WI38 (cell line): Measurements from ENCODE around the gene POLE.

Experiments used
- H3K4me3 ChIP-seq: 2 replicates; pipeline ENCODE4 v1.5.1; 2011; ENCODE audit warnings: low read depth, mild to moderate bottlenecking, control low read depth, low read length
- TF ChIP-seq, protein P1 (sequence below): IDR thresholded peaks from 2 replicates; pipeline ENCODE4 v1.5.1; 2012; ENCODE audit warnings: low read depth, mild to moderate bottlenecking, control low read depth, low read length

POLE gene

DNA sequence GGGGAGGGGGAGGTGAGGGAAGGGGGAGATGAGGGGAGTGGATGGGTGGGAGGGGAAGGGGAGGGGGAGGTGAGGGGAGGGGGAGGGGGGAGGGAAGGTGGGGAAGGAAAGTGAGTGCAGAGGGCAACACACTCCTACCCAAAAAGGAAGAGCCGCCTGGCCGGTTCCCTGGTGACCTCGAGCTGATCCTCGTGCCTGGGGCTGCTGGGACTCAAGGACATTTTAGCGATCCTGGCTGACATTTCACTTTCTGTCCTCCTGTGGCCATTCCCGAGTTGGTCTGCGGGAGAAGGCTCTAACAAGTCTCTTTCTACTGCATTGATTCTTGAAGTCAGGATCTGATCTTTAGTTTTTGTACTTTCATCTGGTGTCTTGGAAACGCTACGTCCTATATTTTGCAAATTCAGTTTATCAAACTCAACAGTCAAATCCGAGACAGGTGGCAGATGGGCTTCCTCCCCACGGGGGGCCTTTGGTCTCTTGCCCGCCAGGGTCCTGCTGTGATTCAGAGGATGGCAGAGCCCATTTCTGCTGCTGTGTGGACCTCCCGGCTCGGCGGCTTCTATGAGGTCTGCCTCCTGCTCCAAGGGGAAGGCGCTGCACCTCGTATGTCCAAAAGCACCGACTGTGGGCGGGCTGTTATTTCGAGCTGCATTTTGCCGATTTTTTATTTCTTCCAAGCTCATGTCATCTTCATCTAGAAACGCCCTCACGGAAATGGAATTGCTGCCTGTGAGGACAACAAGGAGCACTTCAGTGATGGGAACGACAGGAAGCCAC is 42.6 kb upstream of the POLE start:
- TF ChIP-seq, protein P1, sequence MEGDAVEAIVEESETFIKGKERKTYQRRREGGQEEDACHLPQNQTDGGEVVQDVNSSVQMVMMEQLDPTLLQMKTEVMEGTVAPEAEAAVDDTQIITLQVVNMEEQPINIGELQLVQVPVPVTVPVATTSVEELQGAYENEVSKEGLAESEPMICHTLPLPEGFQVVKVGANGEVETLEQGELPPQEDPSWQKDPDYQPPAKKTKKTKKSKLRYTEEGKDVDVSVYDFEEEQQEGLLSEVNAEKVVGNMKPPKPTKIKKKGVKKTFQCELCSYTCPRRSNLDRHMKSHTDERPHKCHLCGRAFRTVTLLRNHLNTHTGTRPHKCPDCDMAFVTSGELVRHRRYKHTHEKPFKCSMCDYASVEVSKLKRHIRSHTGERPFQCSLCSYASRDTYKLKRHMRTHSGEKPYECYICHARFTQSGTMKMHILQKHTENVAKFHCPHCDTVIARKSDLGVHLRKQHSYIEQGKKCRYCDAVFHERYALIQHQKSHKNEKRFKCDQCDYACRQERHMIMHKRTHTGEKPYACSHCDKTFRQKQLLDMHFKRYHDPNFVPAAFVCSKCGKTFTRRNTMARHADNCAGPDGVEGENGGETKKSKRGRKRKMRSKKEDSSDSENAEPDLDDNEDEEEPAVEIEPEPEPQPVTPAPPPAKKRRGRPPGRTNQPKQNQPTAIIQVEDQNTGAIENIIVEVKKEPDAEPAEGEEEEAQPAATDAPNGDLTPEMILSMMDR = no peak
- H3K4me3 ChIP-seq = no peak overlapping the region

DNA sequence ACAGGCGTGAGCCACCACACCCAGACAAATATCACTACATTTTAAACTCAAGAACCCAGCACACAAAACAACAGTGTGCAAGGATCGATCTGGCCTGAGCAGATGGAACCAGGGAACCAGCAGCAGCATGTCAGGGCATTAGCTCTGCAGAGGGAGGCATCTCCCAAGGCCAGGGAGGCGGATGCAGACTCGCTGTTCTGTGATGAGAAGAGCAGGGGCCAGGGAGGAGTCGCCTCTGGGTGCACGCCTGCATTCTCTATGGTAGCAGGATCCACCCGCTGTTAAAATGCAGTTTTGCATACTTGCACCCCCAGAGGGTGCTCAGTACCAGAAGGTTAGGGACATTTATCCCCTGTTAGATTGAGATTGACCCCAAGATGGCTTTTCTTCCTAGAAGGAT is 41.4 kb upstream of the POLE start:
- no peak overlapping the region for H3K4me3 ChIP-seq
- TF ChIP-seq, protein P1 = no peak

DNA sequence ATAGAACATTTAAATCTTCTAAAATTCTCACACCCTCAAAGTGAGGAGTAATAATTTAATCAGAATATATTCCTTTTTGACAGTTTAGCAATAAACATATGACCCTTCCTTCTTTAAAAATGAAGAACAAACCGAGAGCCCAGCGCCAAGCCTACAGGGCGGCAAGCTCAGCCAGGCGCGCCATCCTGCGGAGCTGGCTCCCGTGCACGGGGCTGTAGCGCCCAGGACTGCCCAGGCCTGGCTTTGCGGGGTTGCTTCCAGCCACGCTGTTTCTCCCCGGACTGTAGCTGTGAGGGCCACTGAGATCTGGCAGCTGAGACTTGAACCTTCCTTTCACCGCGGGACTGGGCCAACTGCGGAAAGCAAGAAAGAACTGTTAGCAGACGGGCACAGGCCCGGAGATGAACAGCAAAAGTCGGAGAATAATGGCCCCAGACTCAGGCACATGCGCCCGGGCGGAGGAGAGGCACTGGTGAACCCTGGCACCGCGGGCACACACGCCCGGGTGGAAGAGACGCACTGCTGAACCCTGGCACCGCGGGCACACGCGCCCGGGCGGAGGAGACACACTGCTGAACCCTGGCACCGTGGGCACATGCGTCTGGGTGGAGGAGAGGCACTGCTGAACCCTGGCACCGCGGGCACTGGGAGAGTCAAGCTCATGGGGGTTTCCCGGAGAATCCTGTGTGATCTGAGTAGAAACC is 40.1 kb upstream of the POLE start:
- TF ChIP-seq, protein P1 = no peak
- H3K4me3 ChIP-seq = no peak overlapping the region

DNA sequence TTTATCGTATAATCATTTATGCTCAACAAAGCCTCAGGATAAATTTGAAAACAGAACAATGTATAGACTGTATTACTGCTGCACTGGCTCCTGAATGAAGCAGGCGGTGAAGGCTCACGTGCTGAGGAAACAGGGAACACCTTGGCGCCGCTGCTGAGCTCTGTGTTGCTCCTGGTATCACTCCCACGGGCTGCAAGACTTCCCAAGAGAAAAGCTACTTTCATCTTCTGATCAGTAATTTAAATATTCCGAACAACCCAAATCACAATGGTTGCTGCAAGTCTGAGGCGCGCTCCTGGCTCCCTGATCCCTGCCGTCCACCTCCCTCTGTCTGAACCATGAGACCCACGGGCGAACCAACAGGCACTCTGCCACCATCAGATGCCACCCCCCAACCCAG is 39.2 kb upstream of the POLE start:
- H3K4me3 ChIP-seq = no peak overlapping the region
- TF ChIP-seq, protein P1 = no peak

DNA sequence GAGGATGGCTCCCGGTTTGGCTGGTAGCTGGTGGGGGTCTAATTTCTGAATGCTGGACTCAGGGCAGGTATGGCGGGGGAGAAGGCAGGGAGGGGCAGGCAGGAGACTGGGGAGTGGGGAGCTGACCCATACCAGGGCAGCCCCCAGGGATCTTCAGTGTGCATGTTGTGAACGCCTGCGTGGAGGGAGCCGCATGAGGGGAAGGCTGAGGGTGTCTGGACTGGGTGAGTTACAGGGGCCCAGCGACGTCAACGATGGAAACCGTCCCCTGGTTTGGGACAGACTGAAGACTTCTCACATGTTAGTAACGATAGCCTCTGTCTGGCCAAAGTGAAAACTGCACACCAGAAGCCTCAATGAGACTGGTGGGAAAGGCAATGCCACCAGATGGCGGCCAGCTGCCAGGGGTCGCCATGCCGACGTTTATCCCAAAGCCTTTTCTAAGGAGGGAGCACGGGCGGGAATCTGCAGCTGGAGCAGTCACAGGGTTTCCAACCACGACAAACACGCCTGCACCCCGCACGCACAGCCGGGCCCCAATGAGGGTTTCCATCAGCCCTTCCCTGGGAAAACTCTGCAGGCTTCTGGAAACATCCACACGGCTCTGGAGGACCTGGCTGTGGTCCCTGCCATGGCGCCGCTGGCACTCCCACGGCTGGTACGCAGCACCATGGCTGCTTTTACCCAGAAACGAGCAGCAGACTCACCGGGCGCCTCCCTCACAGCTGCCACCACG is 37.5 kb upstream of the POLE start:
- TF ChIP-seq, protein P1 = no peak
- no peak overlapping the region for H3K4me3 ChIP-seq

DNA sequence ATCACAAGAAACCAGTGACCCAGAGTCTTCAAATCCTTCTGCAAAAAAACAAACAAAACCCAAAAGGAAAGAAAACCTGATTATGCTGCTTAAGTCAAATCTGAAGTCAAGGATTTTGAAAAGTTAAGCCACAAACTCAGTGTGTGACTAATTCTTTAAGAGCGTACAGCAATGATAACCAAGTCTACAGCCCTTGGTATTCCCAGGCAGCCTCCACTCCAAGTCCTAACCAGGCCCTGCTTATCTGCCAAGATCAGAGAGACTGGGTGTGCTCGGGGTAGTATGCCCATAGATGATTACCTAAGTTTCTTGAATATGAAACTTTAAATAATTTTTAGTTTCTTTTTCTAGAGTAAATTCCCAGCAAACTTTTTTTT is 36.6 kb upstream of the POLE start:
- TF ChIP-seq, protein P1 = no peak

More for the DNA sequence above, 36.6 kb upstream of the POLE start:
- H3K4me3 ChIP-seq = no peak overlapping the region
